HL-60 (cell line): Measurements from ENCODE around the gene PA2G4.

ENCODE experiments used
- DNase-seq, 2 experiments: peaks; one replicate each; pipeline ENCODE4 v3.0.0-alpha.2; 2010 to 2020; ENCODE audit warnings: low read depth in 1 of 2, low spot score in 1 of 2
- H3K27ac ChIP-seq: fragments of 250-450 bp; sonication (Bioruptor Pico); replicated peaks from 2 replicates; pipeline ENCODE4 v1.5.1; 2020; ENCODE audit warnings: mild to moderate bottlenecking, moderate library complexity
- H3K27me3 ChIP-seq: fragments of 250-450 bp; sonication (Bioruptor Pico); 2 replicates; pipeline ENCODE4 v1.5.1; 2021; ENCODE audit warnings: mild to moderate bottlenecking, moderate library complexity; ENCODE audit not compliant: insufficient read depth, poor library complexity, severe bottlenecking
- H3K4me3 ChIP-seq: replicated peaks from 2 replicates; pipeline ENCODE4 v1.5.1; 2011; ENCODE audit warnings: mild to moderate bottlenecking, control low read depth, low read length; ENCODE audit not compliant: insufficient read depth
- GABPA ChIP-seq: IDR thresholded peaks from 2 replicates; pipeline ENCODE4 v1.6.1; 2012; ENCODE audit warnings: low read depth
- POLR2AphosphoS5 ChIP-seq: IDR thresholded peaks from 2 replicates; pipeline ENCODE4 v1.6.1; 2012; ENCODE audit warnings: low read depth
- SPI1 ChIP-seq: IDR thresholded peaks from 2 replicates; pipeline ENCODE4 v1.6.1; 2012; ENCODE audit warnings: low read depth, mild to moderate bottlenecking, borderline replicate concordance
- TF ChIP-seq, protein P1 (sequence below): IDR thresholded peaks from one replicate; pipeline ENCODE4 v1.5.1; 2011; ENCODE audit warnings: low read length, control low read depth, inconsistent platforms; ENCODE audit not compliant: insufficient read depth
- TF ChIP-seq, protein P2 (sequence below): IDR thresholded peaks from 2 replicates; pipeline ENCODE4 v1.6.1; 2012; ENCODE audit warnings: low read depth; ENCODE audit not compliant: insufficient replicate concordance

Gene PA2G4

DNA sequence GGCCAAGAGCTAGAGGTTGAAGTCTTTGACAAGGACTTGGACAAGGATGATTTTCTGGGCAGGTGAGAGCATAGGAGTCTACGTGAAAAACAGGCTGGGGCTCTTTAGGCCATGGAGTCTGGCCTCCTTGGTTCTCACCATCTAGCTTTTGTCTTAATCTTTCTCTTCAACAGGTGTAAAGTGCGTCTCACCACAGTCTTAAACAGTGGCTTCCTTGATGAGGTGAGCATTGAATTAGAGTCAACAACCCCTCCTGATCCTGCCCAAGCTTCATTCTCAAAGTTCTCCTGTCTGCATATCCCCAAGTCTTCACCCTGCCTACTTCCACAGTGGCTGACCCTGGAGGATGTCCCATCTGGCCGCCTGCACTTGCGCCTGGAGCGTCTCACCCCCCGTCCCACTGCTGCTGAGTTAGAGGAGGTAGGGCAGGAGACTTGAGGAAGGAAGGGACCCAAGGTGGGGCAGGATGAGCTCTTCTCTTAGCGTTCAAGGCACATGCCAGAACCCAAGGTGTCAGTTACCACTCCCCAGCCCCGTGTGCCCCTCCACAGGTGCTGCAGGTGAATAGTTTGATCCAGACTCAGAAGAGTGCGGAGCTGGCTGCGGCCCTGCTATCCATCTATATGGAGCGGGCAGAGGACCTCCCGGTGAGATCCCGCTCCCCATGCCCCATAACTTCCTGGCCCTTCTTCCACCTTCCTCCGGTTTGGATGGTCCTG is 33.7 kb downstream of the PA2G4 start:
- TF ChIP-seq, protein P1, sequence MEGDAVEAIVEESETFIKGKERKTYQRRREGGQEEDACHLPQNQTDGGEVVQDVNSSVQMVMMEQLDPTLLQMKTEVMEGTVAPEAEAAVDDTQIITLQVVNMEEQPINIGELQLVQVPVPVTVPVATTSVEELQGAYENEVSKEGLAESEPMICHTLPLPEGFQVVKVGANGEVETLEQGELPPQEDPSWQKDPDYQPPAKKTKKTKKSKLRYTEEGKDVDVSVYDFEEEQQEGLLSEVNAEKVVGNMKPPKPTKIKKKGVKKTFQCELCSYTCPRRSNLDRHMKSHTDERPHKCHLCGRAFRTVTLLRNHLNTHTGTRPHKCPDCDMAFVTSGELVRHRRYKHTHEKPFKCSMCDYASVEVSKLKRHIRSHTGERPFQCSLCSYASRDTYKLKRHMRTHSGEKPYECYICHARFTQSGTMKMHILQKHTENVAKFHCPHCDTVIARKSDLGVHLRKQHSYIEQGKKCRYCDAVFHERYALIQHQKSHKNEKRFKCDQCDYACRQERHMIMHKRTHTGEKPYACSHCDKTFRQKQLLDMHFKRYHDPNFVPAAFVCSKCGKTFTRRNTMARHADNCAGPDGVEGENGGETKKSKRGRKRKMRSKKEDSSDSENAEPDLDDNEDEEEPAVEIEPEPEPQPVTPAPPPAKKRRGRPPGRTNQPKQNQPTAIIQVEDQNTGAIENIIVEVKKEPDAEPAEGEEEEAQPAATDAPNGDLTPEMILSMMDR: no peak
- TF ChIP-seq SPI1 (no peak), POLR2AphosphoS5 (no peak), GABPA (no peak)
- TF ChIP-seq, protein P2, sequence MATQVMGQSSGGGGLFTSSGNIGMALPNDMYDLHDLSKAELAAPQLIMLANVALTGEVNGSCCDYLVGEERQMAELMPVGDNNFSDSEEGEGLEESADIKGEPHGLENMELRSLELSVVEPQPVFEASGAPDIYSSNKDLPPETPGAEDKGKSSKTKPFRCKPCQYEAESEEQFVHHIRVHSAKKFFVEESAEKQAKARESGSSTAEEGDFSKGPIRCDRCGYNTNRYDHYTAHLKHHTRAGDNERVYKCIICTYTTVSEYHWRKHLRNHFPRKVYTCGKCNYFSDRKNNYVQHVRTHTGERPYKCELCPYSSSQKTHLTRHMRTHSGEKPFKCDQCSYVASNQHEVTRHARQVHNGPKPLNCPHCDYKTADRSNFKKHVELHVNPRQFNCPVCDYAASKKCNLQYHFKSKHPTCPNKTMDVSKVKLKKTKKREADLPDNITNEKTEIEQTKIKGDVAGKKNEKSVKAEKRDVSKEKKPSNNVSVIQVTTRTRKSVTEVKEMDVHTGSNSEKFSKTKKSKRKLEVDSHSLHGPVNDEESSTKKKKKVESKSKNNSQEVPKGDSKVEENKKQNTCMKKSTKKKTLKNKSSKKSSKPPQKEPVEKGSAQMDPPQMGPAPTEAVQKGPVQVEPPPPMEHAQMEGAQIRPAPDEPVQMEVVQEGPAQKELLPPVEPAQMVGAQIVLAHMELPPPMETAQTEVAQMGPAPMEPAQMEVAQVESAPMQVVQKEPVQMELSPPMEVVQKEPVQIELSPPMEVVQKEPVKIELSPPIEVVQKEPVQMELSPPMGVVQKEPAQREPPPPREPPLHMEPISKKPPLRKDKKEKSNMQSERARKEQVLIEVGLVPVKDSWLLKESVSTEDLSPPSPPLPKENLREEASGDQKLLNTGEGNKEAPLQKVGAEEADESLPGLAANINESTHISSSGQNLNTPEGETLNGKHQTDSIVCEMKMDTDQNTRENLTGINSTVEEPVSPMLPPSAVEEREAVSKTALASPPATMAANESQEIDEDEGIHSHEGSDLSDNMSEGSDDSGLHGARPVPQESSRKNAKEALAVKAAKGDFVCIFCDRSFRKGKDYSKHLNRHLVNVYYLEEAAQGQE: no peak
- no peak overlapping the region for H3K4me3 ChIP-seq
- H3K27me3 ChIP-seq: no peaks in the 10 kb centered on the region
- no peak overlapping the region for H3K27ac ChIP-seq
- no peak for DNase-seq

DNA sequence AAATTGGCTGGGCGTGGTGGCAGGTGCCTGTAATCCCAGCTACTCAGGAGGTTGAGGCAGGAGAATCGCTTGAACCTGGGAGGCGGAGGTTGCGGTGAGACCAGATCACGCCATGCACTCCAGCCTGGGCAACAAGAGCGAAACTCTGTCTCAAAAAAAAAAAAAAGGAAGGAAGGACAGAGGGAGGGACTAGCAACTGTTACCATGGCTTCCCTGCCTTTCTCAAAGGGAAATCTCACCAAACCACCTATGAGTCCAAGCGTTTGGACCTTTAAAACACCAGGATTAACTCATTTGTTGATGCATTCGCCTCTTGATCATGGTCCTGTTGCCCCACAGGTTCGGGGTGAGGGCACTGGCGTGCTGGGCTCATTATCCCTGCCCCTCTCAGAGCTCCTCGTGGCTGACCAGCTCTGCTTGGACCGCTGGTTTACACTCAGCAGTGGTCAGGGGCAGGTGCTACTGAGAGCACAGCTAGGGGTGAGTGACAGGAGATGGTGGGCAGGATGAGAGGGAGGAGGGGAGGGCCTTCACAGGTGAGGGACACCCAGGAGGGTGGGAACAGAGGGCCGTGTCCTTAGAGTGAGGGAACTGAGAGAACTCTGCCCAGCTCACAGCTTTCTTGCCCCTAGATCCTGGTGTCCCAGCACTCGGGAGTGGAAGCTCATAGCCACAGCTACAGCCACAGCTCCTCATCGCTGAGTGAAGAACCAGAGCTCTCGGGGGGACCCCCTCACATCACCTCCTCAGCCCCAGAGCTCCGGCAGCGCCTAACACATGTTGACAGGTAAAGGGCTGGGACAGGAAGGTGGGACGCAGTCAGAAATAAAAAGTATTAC is 37.8 kb downstream of the PA2G4 start:
- Histone ChIP-seq H3K27ac (peak overlapping the region; percentile 35), H3K4me3 (no peak overlapping the region), H3K27me3 (no peaks in the 10 kb centered on the region)
- peak in 1 of 2 experiments; percentile 18 for DNase-seq
- TF ChIP-seq GABPA: no peak
- TF ChIP-seq, protein P1: no peak
- no peak for TF ChIP-seq POLR2AphosphoS5
- no peak for TF ChIP-seq SPI1
- TF ChIP-seq, protein P2: no peak

DNA sequence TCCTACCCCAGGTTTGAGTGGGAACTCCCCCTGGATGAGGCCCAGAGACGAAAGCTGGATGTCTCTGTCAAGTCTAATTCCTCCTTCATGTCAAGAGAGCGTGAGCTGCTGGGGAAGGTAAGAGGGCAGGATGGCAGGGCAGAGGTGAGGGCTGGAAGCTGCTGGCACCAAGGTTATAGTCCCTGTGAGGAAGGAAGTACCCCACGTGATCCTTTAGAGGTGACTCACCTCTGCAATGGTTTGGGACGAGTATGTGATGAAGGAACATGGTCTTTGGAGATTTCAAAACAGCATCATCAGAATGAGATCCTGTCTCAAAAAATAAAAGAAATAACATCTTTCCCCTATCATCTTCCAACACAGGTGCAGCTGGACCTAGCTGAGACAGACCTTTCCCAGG is 38.9 kb downstream of the PA2G4 start:
- no peaks in the 10 kb centered on the region for H3K27me3 ChIP-seq
- no peak overlapping the region for H3K4me3 ChIP-seq
- no peak for DNase-seq
- no peak for TF ChIP-seq GABPA
- TF ChIP-seq, protein P1: no peak
- TF ChIP-seq POLR2AphosphoS5: no peak
- TF ChIP-seq, protein P2: no peak
- TF ChIP-seq SPI1: no peak
- H3K27ac ChIP-seq: no peak overlapping the region
